ENCODE measurements around the gene ENG.

The ENG gene

DNA sequence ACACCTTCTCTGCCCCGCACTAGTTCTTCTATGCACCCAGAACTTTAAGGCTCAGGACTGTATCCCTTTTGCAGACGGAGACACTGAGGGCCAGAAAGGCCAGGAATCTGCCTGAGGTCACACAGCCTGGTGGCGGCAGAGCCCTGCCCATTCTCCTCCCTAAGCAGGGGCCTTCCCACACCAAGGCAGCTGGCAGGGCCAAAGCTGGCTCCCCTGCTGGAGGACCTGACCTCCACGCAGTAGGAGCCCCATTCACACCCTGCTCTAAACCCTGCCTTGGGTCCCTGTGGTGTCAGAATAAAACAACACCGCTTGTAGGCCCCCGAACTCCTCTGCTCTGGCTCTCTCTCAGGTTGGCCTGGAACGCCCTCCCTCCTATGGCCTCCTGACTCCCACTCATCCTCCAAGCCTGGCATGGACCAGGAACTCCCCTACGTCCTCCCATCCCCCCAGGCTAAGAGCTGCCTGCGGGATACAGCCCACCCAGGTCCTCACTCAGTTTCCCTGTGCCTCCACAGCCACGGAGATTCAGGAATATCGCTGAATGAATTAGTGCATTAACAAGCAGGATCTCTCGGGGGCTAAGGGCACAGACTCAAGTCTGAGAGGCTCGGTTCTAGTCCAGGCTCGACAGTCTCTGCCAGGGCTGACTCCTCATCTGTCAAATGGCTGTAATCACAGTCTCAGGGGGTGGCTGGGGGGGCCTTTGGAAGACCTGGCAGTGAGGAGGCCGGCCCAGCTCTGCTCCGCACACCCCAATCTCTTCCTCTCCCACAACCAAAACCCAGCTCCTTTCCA is 42.1 kb upstream of the ENG start (continued):
- TF ChIP-seq, protein P1, sequence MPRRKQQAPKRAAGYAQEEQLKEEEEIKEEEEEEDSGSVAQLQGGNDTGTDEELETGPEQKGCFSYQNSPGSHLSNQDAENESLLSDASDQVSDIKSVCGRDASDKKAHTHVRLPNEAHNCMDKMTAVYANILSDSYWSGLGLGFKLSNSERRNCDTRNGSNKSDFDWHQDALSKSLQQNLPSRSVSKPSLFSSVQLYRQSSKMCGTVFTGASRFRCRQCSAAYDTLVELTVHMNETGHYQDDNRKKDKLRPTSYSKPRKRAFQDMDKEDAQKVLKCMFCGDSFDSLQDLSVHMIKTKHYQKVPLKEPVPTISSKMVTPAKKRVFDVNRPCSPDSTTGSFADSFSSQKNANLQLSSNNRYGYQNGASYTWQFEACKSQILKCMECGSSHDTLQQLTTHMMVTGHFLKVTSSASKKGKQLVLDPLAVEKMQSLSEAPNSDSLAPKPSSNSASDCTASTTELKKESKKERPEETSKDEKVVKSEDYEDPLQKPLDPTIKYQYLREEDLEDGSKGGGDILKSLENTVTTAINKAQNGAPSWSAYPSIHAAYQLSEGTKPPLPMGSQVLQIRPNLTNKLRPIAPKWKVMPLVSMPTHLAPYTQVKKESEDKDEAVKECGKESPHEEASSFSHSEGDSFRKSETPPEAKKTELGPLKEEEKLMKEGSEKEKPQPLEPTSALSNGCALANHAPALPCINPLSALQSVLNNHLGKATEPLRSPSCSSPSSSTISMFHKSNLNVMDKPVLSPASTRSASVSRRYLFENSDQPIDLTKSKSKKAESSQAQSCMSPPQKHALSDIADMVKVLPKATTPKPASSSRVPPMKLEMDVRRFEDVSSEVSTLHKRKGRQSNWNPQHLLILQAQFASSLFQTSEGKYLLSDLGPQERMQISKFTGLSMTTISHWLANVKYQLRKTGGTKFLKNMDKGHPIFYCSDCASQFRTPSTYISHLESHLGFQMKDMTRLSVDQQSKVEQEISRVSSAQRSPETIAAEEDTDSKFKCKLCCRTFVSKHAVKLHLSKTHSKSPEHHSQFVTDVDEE (CRISPR knock-in tag; IDR thresholded peaks at IDR 0.05) = no peak
- no peak for TF ChIP-seq ZFP30 (CRISPR knock-in tag; IDR thresholded peaks at IDR 0.05)
- TF ChIP-seq ZNF70 (CRISPR knock-in tag; IDR thresholded peaks at IDR 0.05) = no peak
- no peak for TF ChIP-seq ZNF8 (CRISPR knock-in tag; IDR thresholded peaks at IDR 0.05)

DNA sequence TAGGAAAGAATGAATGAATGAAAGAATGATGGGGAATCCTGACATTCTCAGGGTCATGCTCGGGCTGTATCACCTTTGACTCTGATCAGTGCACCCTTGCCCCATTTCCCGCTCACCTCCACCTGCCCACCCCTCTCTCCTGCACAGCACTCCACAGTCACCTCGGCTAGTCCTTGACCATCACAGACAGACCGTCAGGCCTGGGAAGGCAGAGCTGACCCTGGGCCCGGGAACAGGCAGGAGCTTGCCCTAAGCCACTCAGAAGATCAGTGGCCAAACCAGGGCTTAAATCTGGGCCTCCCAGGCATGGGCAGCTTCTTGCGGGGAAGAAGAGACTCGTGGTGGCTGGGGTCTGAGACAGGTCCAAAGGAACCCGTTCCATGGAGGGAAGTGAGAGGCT is 41.4 kb upstream of the ENG start:
- TF ChIP-seq ESRRG (CRISPR knock-in tag; IDR thresholded peaks at IDR 0.05) = no peak
- TF ChIP-seq, protein P2, sequence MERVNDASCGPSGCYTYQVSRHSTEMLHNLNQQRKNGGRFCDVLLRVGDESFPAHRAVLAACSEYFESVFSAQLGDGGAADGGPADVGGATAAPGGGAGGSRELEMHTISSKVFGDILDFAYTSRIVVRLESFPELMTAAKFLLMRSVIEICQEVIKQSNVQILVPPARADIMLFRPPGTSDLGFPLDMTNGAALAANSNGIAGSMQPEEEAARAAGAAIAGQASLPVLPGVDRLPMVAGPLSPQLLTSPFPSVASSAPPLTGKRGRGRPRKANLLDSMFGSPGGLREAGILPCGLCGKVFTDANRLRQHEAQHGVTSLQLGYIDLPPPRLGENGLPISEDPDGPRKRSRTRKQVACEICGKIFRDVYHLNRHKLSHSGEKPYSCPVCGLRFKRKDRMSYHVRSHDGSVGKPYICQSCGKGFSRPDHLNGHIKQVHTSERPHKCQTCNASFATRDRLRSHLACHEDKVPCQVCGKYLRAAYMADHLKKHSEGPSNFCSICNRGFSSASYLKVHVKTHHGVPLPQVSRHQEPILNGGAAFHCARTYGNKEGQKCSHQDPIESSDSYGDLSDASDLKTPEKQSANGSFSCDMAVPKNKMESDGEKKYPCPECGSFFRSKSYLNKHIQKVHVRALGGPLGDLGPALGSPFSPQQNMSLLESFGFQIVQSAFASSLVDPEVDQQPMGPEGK (CRISPR knock-in tag; IDR thresholded peaks at IDR 0.05; ENCODE audit: borderline replicate concordance) = no peak
- TF ChIP-seq ZNF8 (CRISPR knock-in tag; IDR thresholded peaks at IDR 0.05) = no peak
- TF ChIP-seq ZNF565 (CRISPR knock-in tag; conservative IDR thresholded peaks at IDR 0.05; ENCODE audit: low read depth) = no peak
- no peak for TF ChIP-seq TCF4 (CRISPR knock-in tag; IDR thresholded peaks at IDR 0.05; ENCODE audit: borderline replicate concordance)
- TF ChIP-seq ZNF70 (CRISPR knock-in tag; IDR thresholded peaks at IDR 0.05) = no peak
- no peak for TF ChIP-seq ZFP30 (CRISPR knock-in tag; IDR thresholded peaks at IDR 0.05)
- no peak for TF ChIP-seq PPARA (CRISPR knock-in tag; IDR thresholded peaks at IDR 0.05; ENCODE audit: borderline replicate concordance)

DNA sequence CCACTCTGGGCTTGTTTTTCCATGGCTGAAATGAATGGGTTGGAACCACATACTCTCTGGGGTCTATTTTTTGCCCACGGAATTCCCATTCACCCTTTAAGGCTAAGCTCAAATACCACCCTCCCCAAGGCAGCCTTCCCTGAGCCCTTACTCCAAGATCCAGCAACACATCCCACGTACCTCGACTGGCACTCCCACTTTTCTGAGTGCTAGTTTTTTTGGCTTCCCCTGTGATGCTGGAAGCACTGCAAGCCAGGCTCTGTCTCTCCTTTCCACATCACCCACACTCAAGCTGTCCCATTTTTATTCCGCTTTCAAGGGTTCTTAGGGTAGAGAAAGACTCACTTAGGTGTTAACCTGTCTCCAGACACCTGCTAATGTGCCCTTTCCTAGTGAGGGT is 38.9 kb upstream of the ENG start:
- no peak for ATAC-seq

More for the DNA sequence above, 41.4 kb upstream of the ENG start:
- ATAC-seq = no peak

DNA sequence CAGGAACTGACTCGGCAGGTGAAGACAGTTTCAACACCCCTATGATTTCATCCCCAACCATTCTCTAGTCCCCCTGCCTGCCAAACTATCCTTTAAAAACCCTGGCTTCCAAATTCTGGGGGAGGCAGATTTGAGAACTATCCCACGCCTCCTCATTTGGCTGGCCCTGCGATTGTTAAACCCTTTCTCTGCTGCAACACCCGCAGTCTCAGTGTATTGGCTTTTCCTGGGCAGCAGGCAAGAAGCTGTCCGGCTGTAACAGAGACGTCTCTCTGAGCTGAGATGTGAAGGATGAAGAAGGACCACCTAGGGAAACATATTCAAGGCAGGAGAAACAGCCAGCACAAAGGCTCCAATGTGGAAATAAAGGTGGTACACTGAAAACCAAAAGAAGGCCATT is 38.4 kb upstream of the ENG start:
- ATAC-seq = no peak
- TF ChIP-seq ZFP30 (CRISPR knock-in tag; IDR thresholded peaks at IDR 0.05) = no peak

More for the DNA sequence above, 38.9 kb upstream of the ENG start:
- TF ChIP-seq OSR1 (CRISPR knock-in tag; IDR thresholded peaks at IDR 0.05) (no peak), SNAI2 (CRISPR knock-in tag; IDR thresholded peaks at IDR 0.05) (no peak), TCF4 (CRISPR knock-in tag; IDR thresholded peaks at IDR 0.05; ENCODE audit: borderline replicate concordance) (no peak), TOX (CRISPR knock-in tag; IDR thresholded peaks at IDR 0.05; ENCODE audit: borderline replicate concordance) (no peak)

DNA sequence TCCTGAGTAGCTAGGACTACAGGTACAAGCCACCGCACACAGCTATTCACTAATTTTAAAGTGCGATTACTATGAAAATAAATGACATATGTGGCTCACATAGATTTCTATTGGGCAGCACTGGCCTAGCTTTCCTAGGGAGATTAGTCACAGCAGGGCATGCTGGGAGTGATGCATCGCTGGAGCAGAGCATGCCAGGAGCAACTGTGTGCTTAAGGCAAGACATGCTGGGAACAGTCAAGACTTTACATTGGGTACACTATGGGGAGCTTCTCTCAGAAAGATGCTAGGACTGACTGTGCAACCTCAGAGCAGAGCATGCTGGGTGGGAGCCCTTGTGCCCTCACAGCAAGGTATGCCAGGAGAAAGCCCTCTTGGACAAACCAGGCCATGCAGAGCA is 35.6 kb upstream of the ENG start:
- no peak for ATAC-seq
- TF ChIP-seq ZFP30 (CRISPR knock-in tag; IDR thresholded peaks at IDR 0.05) (no peak), ISL1 (CRISPR knock-in tag; IDR thresholded peaks at IDR 0.05) (no peak), ZFP3 (CRISPR knock-in tag; IDR thresholded peaks at IDR 0.05) (no peak), ZNF70 (CRISPR knock-in tag; IDR thresholded peaks at IDR 0.05) (no peak), CSDC2 (CRISPR knock-in tag; IDR thresholded peaks at IDR 0.05) (no peak), ESRRG (CRISPR knock-in tag; IDR thresholded peaks at IDR 0.05) (no peak), ZNF565 (CRISPR knock-in tag; conservative IDR thresholded peaks at IDR 0.05; ENCODE audit: low read depth) (no peak), OSR1 (CRISPR knock-in tag; IDR thresholded peaks at IDR 0.05) (no peak), BACH2 (CRISPR knock-in tag; IDR thresholded peaks at IDR 0.05; ENCODE audit: borderline replicate concordance) (no peak), TOX (CRISPR knock-in tag; IDR thresholded peaks at IDR 0.05; ENCODE audit: borderline replicate concordance) (no peak), SNAI2 (CRISPR knock-in tag; IDR thresholded peaks at IDR 0.05) (no peak)
- TF ChIP-seq, protein P3, sequence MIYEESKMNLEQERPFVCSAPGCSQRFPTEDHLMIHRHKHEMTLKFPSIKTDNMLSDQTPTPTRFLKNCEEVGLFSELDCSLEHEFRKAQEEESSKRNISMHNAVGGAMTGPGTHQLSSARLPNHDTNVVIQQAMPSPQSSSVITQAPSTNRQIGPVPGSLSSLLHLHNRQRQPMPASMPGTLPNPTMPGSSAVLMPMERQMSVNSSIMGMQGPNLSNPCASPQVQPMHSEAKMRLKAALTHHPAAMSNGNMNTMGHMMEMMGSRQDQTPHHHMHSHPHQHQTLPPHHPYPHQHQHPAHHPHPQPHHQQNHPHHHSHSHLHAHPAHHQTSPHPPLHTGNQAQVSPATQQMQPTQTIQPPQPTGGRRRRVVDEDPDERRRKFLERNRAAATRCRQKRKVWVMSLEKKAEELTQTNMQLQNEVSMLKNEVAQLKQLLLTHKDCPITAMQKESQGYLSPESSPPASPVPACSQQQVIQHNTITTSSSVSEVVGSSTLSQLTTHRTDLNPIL (CRISPR knock-in tag; IDR thresholded peaks at IDR 0.05; ENCODE audit: low read depth) = no peak
- TF ChIP-seq, protein P4, sequence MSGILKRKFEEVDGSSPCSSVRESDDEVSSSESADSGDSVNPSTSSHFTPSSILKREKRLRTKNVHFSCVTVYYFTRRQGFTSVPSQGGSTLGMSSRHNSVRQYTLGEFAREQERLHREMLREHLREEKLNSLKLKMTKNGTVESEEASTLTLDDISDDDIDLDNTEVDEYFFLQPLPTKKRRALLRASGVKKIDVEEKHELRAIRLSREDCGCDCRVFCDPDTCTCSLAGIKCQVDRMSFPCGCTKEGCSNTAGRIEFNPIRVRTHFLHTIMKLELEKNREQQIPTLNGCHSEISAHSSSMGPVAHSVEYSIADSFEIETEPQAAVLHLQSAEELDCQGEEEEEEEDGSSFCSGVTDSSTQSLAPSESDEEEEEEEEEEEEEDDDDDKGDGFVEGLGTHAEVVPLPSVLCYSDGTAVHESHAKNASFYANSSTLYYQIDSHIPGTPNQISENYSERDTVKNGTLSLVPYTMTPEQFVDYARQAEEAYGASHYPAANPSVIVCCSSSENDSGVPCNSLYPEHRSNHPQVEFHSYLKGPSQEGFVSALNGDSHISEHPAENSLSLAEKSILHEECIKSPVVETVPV (CRISPR knock-in tag; IDR thresholded peaks at IDR 0.05) = no peak

Measured in SK-N-SH treated with all-trans-retinoic acid at 6 μM for 48 hours (cell line).